ENCODE data around the gene ADCY10. TPM values are rescaled to one million over a fixed set of nuclear protein-coding genes. Genes with fewer than 3 reads are reported as not detected.

Gene ADCY10
- total and polyA plus RNA-seq, 2 of the 8 experiments (the other 6 are each of a cell fraction or from before 2014, with no cell fraction given) = 0.02 TPM; not detected in 1

GRCh38 chr1:167957710-167958109 is 43.8 kb upstream of the ADCY10 start:
- H3K4me3 ChIP-seq (ENCODE audit: extremely low read depth in 1 of 4, insufficient read depth in 2 of 4, low read depth in 3 of 4, low read length in 4 of 4) = no peak overlapping the region

More at GRCh38 chr1:167957710-167958109, 43.8 kb upstream of the ADCY10 start:
- no peak overlapping the region for H2BK5ac ChIP-seq (ENCODE audit: low read depth, low read length)
- no peak overlapping the region for H2BK12ac ChIP-seq (ENCODE audit: low read depth, low read length)
- H4K8ac ChIP-seq (ENCODE audit: extremely low read depth, insufficient read depth, low read length) = no peak overlapping the region
- no peak overlapping the region for H3K27ac ChIP-seq (ENCODE audit: low read depth, low read length)
- H3K4ac ChIP-seq (replicated peaks; ENCODE audit: insufficient read length, low read depth, low read length) = no peak overlapping the region
- H3K23ac ChIP-seq (ENCODE audit: insufficient read length) = no peak overlapping the region
- no peaks in the 10 kb centered on the region for H4K20me1 ChIP-seq (replicated peaks in 1 of 2; ENCODE audit: control insufficient read depth in 1 of 2, insufficient read depth in 2 of 2, low read length in 2 of 2)
- no peak overlapping the region for H2BK20ac ChIP-seq (ENCODE audit: low read length)
- POLR2A ChIA-PET (ENCODE audit: partially characterized antibody) = no interaction called here
- no peak overlapping the region for H3K18ac ChIP-seq (ENCODE audit: extremely low read depth, low read length)
- H2AFZ ChIP-seq (ENCODE audit: low read length) = no peak overlapping the region
- H2BK120ac ChIP-seq (replicated peaks; ENCODE audit: low read depth, low read length) = no peak overlapping the region
- no peak overlapping the region for H2BK15ac ChIP-seq (ENCODE audit: low read length)
- DNase-seq (ENCODE audit: low read depth in 1 of 2, low spot score in 2 of 2) (no peak), FAIRE-seq (no peak)
- H4K5ac ChIP-seq (ENCODE audit: insufficient read length, low read depth, low read length) = no peak overlapping the region
- H2AK5ac ChIP-seq (ENCODE audit: low read depth, low read length) = no peak overlapping the region
- peaks cover 0 to 19% (median 2%) of the 10 kb centered on the region in 4 experiments; a peak in 2 of 8 replicates for H3K36me3 ChIP-seq (ENCODE audit: control insufficient read depth in 2 of 4, insufficient read depth in 4 of 4, low read length in 3 of 4)
- no peaks in the 10 kb centered on the region for H3K4me1 ChIP-seq (replicated peaks in 1 of 4; ENCODE audit: control insufficient read depth in 3 of 4, insufficient read depth in 4 of 4, low read length in 3 of 4)
- H3K56ac ChIP-seq (replicated peaks; ENCODE audit: insufficient read length, low read depth, low read length) = no peak overlapping the region
- H3K23me2 ChIP-seq (ENCODE audit: low read depth, low read length) = no peaks in the 10 kb centered on the region
- no peaks in the 10 kb centered on the region for H3K27me3 ChIP-seq (replicated peaks in 1 of 4; ENCODE audit: control insufficient read depth in 3 of 4, extremely low read depth in 1 of 4, insufficient read depth in 3 of 4, low read length in 3 of 4)
- no peaks in the 10 kb centered on the region for H3K9me3 ChIP-seq (ENCODE audit: insufficient read depth in 2 of 2, low read depth in 1 of 2, low read length in 1 of 2)
- CTCF ChIA-PET (ENCODE audit: partially characterized antibody) = interaction anchor here (0.6 kb wide), 2 partner anchors 82 to 1862 kb away, joined by 3 to 4 read pairs; no protein-coding TSS in a partner anchor
- H3K79me2 ChIP-seq (ENCODE audit: control insufficient read depth in 1 of 2, insufficient read depth in 2 of 2, low read length in 2 of 2) = peaks cover 0 to 67% of the 10 kb centered on the region in 2 experiments; a peak in 2 of 4 replicates
- TF ChIP-seq KDM5A (IDR thresholded peaks at IDR 0.05; ENCODE audit: low read length) (no peak), CBX8 (IDR thresholded peaks at IDR 0.05; ENCODE audit: borderline replicate concordance, low read depth, low read length) (no peak), CREB1 (IDR thresholded peaks at IDR 0.05) (no peak), RAD21 (IDR thresholded peaks at IDR 0.05 in 1 of 2, conservative IDR thresholded peaks at IDR 0.05 in 1 of 2; ENCODE audit: low read depth in 2 of 2, low read length in 2 of 2) (no peak), EGR1 (IDR thresholded peaks at IDR 0.05; ENCODE audit: borderline replicate concordance, low read depth, low read length) (no peak), SP1 (IDR thresholded peaks at IDR 0.05; ENCODE audit: low read depth, low read length) (no peak), SIX5 (IDR thresholded peaks at IDR 0.05; ENCODE audit: low read depth, low read length) (no peak), MAX (IDR thresholded peaks at IDR 0.05) (no peak), CTCF (IDR thresholded peaks at IDR 0.05; ENCODE audit: control extremely low read depth in 1 of 3, insufficient read depth in 1 of 3, low read depth in 1 of 3, low read length in 3 of 3) (no peak), SIN3A (conservative IDR thresholded peaks at IDR 0.05 in 1 of 2, IDR thresholded peaks at IDR 0.05 in 1 of 2; ENCODE audit: low read depth in 1 of 2, low read length in 2 of 2) (no peak), HDAC2 (IDR thresholded peaks at IDR 0.05; ENCODE audit: borderline replicate concordance in 1 of 2, low read depth in 2 of 2, low read length in 2 of 2) (no peak)
- 0 out of 2 replicates have a peak, but pooled peaks cover 3% of the 10 kb centered on the region for H3K79me1 ChIP-seq (ENCODE audit: low read depth, low read length)
- no peak overlapping the region for H3K14ac ChIP-seq (ENCODE audit: insufficient read length)
- H3K4me2 ChIP-seq (ENCODE audit: insufficient read depth in 1 of 2, low read depth in 2 of 2, low read length in 2 of 2) = no peak overlapping the region
- no peak overlapping the region for H4K91ac ChIP-seq (replicated peaks; ENCODE audit: insufficient read length, low read length)
- H3K9ac ChIP-seq (replicated peaks in 1 of 4; ENCODE audit: extremely low read depth in 1 of 4, low read depth in 3 of 4, low read length in 3 of 4) = no peak overlapping the region
